Cardiac fibroblast (primary cell): ENCODE measurements around the gene ADARB2.

Experiments used
- DNase-seq, 2 donors: peaks; one replicate each; pipeline versions ENCODE4 v3.0.0 to v3.0.0-alpha.2; 2010; ENCODE audit warnings: low read depth in 2 of 2
- H3K4me3 ChIP-seq, 2 donors: replicated peaks in 1 of 2; 1 replicate in 1 of 2; 2 replicates in 1 of 2; pipeline ENCODE4 v1.5.1; 2011; ENCODE audit warnings: low read depth in 2 of 2, low read length in 2 of 2, mild to moderate bottlenecking in 2 of 2, moderate library complexity in 1 of 2
- CTCF ChIP-seq: IDR thresholded peaks from one replicate; pipeline ENCODE4 v1.5.1; 2011; ENCODE audit warnings: low read depth, mild to moderate bottlenecking, low read length, inconsistent platforms

ADARB2 gene

GRCh38 chr10:1661859-1662437, 75.4 kb downstream of the ADARB2 start:
- TF ChIP-seq CTCF, result no peak
- no peak overlapping the region for H3K4me3 ChIP-seq

DNA sequence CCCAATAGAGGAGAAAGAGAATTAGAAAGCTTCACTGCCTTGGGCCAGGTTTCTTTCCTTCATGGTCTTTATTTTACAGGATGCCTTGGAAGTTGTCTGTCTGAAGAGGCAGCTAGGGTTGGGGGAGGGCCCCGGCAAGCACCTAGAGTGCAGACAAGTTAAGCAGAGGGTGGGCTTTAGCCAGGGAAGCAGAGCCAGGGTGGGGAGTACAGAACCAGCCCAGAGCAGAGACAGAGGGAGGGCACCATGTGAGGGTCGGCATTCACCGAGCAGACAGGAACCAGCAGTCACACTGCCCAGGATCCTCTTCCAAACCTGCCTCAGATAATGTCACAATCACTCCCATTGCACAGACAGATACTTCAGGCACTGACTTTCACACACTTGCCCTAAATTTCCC, 75.9 kb downstream of the ADARB2 start:
- H3K4me3 ChIP-seq, result no peak overlapping the region
- no peak for TF ChIP-seq CTCF
- DNase-seq, result no peak

More at GRCh38 chr10:1661859-1662437, 75.4 kb downstream of the ADARB2 start:
- DNase-seq, result no peak

DNA sequence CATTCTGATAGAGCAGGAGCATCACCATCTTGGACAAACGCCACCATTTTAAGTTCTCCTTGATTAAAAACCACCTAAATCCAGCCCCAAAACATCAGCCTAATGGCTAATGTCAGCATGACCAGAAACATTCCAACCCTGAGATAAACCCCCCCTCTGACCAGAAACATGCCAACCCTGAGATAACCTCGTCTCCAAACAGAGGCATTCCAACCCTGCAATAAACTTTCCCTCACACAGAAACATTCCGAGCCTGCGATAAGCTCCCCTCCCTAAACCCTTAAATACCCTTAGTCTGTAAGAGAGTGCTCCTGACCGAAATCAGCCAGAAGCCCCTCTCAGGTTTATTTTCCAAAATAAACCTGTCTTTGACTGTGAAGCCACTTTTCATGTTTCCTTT, 76.5 kb downstream of the ADARB2 start:
- TF ChIP-seq CTCF, result no peak
- no peak overlapping the region for H3K4me3 ChIP-seq
- no peak for DNase-seq

GRCh38 chr10:1660386-1660785, 76.9 kb downstream of the ADARB2 start:
- no peak for TF ChIP-seq CTCF
- DNase-seq, result no peak

DNA sequence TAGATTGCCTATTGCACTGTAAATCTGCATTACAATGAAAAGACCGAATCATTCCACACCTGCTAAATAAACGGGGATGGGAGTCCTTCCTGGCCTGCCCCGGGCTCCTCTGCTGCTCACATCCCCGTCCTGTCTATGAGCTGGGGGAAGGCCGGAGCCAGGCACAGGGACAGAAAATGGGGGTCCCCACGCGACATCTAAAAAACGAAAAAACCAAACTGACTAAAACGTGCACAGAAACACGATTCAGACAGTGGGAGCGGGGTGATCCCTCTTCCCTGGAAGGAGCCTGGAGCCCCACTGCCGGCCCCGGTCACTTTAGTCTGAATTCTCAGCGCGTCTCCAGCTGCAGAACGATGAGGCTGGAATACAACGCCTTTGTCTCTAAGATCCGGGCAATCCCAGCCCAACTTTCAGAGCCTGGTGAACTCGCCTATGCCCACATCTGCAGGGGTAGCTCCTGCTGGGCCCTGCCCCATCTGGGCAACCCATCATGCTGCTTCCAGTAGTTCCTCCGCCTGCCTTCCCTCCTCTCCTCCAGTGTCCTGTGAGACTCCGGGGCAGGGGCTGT, 78.0 kb downstream of the ADARB2 start:
- DNase-seq, result no peak
- no peak for TF ChIP-seq CTCF
- H3K4me3 ChIP-seq, result no peak overlapping the region

More at GRCh38 chr10:1660386-1660785, 76.9 kb downstream of the ADARB2 start:
- H3K4me3 ChIP-seq, result no peak overlapping the region

DNA sequence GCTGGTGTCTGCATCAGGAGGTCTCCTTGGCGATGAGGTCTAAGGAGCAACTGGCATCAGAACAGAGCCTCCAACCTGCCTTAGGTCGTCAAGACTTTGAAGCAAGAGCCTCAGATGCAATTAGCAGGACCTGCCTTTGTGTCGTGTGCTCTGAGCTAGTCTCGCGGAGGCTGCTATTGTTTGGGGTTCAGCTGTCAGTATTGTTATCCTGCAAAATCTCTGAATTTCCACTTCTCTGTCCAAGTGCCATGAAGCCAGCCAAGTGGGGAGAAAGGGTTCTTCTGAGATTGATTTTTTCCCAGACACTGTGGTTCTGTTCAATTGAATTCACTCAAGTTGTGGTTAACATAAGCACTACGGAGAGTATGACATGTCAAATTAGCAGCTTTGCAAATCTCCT, 78.7 kb downstream of the ADARB2 start:
- no peak for TF ChIP-seq CTCF
- H3K4me3 ChIP-seq, result no peak overlapping the region
- DNase-seq, result no peak

- no peak for DNase-seq
- no peak overlapping the region for H3K4me3 ChIP-seq
- TF ChIP-seq CTCF, result no peak
These were observed 79.8 kb downstream of the ADARB2 start for GRCh38 chr10:1657479-1657878.
